Testis (tissue), 3 donors: ENCODE measurements around the gene CD59. TPM values are rescaled to one million over a fixed set of nuclear protein-coding genes. Genes with fewer than 3 reads are reported as not detected.

Experiments used
- DNase-seq: peaks from one replicate; pipeline ENCODE4 v3.0.0-alpha.2; 2019
- H3K27ac ChIP-seq, 2 donors: fragments of 200-600 bp; sonication (generic); one replicate each; pipeline ENCODE4 v1.5.1; 2019
- H3K27me3 ChIP-seq: fragments of 200-600 bp; sonication (generic); one replicate; pipeline ENCODE4 v1.5.1; 2019
- H3K36me3 ChIP-seq: fragments of 200-600 bp; sonication (generic); one replicate; pipeline ENCODE4 v1.5.1; 2017; ENCODE audit warnings: low read depth; ENCODE audit errors: missing control alignments
- H3K4me1 ChIP-seq: fragments of 200-600 bp; sonication (generic); one replicate; pipeline ENCODE4 v1.5.1; 2019
- H3K4me3 ChIP-seq, 2 donors: fragments of 200-600 bp; sonication (generic); one replicate each; pipeline ENCODE4 v1.5.1; 2017 to 2019
- H3K9me3 ChIP-seq: fragments of 200-600 bp; sonication (generic); one replicate; pipeline ENCODE4 v1.5.1; 2017
- POLR2A ChIP-seq: fragments of 450-650 bp; IDR thresholded peaks from one replicate; pipeline ENCODE4 v1.6.1; 2017; ENCODE audit warnings: antibody characterized with exemption, mild to moderate bottlenecking, moderate library complexity
- WGBS, 2 donors: methylation state at CpG; one replicate each; pipeline ENCODE4 v1.1.5; 2018; 5-methylcytosine and 5-hydroxymethylcytosine counted together
- intact Hi-C: fragments of 100-400 bp; cut with DNase I; formaldehyde crosslinking; loops from one replicate; pipeline ENCODE4 v1.15.1; 2023; ENCODE audit warnings: low total_unique reads
- polyA plus RNA-seq: library from polyadenylated mRNA; stranded (reverse); fragments of 350-450 nt; fragmentation: Illumina TruSeq; extraction: RNeasy Lipid Tissue Mini Kit (QIAGEN cat#74804); gene quantifications from one replicate; pipeline ENCODE4 v1.2.3, GENCODE V29; 2014; ENCODE audit warnings: low read depth, low replicate concordance; ENCODE audit not compliant: insufficient read depth
- total RNA-seq, 2 donors: library from RNA; depleted of rRNA; stranded (reverse); fragments of >200 nt; gene quantifications; one replicate each; pipeline ENCODE4 v1.2.3, GENCODE V29; 2016
- TF ChIP-seq, protein P1 (sequence below), 3 experiments: fragments of 450-650 bp in 2 of 3; fragments of 200-600 bp in 1 of 3; sonication (generic) in 1 of 3; IDR thresholded peaks; one replicate each; pipeline ENCODE4 v1.5.1; 2016 to 2019; ENCODE audit warnings: antibody characterized with exemption in 3 of 3, mild to moderate bottlenecking in 2 of 3, moderate library complexity in 1 of 3

CD59 gene
- total and polyA plus RNA-seq, 3 donors from 2014 or later = 157 to 343 (median 230) TPM

DNA sequence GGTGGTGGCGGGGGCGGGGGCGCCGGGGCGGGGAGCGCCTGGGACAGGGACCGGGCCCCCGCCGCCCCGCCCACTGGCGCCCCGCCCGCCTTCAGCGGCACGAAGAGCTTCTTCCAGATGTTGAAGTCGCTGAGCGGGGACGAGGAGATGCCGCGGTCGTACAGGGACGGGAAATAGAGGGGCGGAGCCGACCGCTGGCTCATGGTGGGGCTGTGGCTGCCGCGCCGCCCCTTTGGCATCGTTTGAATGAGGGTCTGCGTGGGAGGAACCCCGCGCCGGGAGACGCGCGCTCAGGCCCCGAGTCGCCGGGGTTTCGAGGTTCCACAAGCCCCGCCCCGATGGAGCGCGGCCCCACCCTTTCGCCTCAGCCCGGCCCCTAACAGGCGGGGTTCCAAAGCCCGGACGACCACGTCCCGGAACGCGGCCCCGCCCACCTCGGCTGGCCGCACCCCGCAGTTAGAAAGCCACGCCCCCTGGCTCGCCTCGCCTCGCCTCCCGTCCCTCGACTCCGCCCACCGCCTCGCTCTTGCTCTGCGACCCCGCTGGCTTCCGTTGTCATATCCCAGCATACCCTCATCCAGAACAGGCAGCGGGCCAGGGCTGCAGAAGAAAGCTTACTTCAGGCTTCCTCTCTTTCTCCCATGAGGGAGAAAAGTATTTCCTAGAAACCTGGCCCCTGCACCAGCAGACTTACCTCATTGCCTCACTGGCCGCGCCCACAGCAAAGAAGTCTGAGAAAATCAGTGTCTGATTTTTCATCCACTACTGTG is 35.5 kb downstream of the CD59 start, which contains the start of gene C11orf91:
TSS of gene C11orf91 (minus strand) at position 325 of the 770 bp plus-strand sequence. CDS start at position 239, 86 bp downstream.
- peak; percentile 97 for DNase-seq
- no peak for TF ChIP-seq POLR2A
- TF ChIP-seq, protein P1, sequence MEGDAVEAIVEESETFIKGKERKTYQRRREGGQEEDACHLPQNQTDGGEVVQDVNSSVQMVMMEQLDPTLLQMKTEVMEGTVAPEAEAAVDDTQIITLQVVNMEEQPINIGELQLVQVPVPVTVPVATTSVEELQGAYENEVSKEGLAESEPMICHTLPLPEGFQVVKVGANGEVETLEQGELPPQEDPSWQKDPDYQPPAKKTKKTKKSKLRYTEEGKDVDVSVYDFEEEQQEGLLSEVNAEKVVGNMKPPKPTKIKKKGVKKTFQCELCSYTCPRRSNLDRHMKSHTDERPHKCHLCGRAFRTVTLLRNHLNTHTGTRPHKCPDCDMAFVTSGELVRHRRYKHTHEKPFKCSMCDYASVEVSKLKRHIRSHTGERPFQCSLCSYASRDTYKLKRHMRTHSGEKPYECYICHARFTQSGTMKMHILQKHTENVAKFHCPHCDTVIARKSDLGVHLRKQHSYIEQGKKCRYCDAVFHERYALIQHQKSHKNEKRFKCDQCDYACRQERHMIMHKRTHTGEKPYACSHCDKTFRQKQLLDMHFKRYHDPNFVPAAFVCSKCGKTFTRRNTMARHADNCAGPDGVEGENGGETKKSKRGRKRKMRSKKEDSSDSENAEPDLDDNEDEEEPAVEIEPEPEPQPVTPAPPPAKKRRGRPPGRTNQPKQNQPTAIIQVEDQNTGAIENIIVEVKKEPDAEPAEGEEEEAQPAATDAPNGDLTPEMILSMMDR (IDR thresholded peaks at IDR 0.05) = no peak
- 0% methylated on average over 16 to 72 of the region's 72 CpGs for WGBS, 2 donors
- Histone ChIP-seq H3K36me3 (no peaks in the 10 kb centered on the region), H3K27me3 (no peaks in the 10 kb centered on the region), H3K4me1 (peaks cover 17% of the 10 kb centered on the region), H3K27ac (peak within 1 kb of the TSS; percentile 46 to 62), H3K4me3 (peak within 1 kb of the TSS; percentile 63 to 67), H3K9me3 (no peaks in the 10 kb centered on the region)
- intact Hi-C loops = no loop called here

DNA sequence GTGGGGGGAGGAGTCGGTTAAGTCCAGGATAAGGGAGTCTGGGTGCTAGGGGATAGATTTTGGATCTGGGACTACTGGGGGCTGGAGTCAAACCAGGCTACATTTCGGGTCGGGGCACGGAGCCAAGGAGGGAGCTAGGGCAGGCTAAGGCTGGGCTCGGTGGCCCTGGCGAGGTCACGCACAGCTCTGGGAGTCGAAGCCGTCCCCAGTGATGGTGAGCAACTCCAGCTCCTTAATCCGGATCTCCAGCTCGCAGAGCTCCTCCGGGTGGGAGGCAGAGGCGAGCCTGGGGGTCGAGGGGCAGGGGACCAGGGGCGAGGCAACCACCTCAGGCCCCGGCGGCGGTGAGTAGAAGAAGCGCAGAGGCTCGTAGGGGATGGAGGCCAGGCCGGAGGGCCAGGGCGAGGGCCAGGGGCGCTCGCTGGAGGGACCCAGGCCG is 36.1 kb downstream of the CD59 start:
- H3K4me3 ChIP-seq = peak overlapping the region; percentile 63 to 67
- intact Hi-C loops = no loop called here
- WGBS, 2 donors = 10 to 15% methylated on average over 4 to 25 of the region's 25 CpGs
- H3K9me3 ChIP-seq = no peaks in the 10 kb centered on the region
- H3K4me1 ChIP-seq = peaks cover 17% of the 10 kb centered on the region
- TF ChIP-seq, protein P1 (IDR thresholded peaks at IDR 0.05) = no peak
- no peak for TF ChIP-seq POLR2A
- DNase-seq = no peak
- H3K27me3 ChIP-seq = no peaks in the 10 kb centered on the region
- peak overlapping the region in 1 of 2 donors; percentile 46 for H3K27ac ChIP-seq
- H3K36me3 ChIP-seq = no peaks in the 10 kb centered on the region

GRCh38 chr11:33699515-33700062 is 36.6 kb downstream of the CD59 start:
- intact Hi-C loops = no loop called here
- no peaks in the 10 kb centered on the region for H3K36me3 ChIP-seq
- no peaks in the 10 kb centered on the region for H3K9me3 ChIP-seq
- H3K4me3 ChIP-seq = peak overlapping the region in 1 of 2 donors; percentile 67
- no peak overlapping the region for H3K27ac ChIP-seq
- DNase-seq = no peak
- TF ChIP-seq POLR2A = no peak
- H3K4me1 ChIP-seq = peaks cover 17% of the 10 kb centered on the region
- no peaks in the 10 kb centered on the region for H3K27me3 ChIP-seq
- WGBS, 2 donors = 23 to 34% methylated on average over 8 to 12 of the region's 12 CpGs

DNA sequence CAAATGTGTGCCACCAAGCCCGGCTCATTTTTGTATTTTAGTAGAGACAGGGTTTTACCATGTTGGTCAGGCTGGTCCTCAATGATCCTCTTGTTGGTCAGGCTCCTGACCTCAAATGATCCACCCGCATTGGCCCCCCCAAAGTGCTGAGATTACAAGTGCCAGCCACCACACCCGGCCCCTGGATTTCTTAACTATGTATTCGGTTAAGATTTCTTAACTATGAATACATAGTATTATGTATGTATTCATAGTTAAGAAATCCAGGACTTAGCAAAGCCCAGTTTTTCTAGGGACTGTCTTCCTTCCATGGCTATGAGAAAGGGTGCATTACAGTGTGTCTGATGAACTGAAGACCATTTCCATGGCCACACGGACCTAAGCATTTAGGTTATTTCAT is 37.3 kb downstream of the CD59 start:
- no peaks in the 10 kb centered on the region for H3K27me3 ChIP-seq
- H3K4me3 ChIP-seq = no peak overlapping the region
- H3K4me1 ChIP-seq = peaks cover 17% of the 10 kb centered on the region
- intact Hi-C loops = no loop called here
- H3K27ac ChIP-seq = no peak overlapping the region
- no peaks in the 10 kb centered on the region for H3K36me3 ChIP-seq
- no peak for DNase-seq
- no peaks in the 10 kb centered on the region for H3K9me3 ChIP-seq
- TF ChIP-seq, protein P1 (IDR thresholded peaks at IDR 0.05) = no peak
- no peak for TF ChIP-seq POLR2A
- 75 to 81% methylated on average over 5 of the region's 5 CpGs for WGBS, 2 donors

GRCh38 chr11:33697997-33698396 is 38.2 kb downstream of the CD59 start:
- TF ChIP-seq POLR2A = no peak
- TF ChIP-seq, protein P1 (IDR thresholded peaks at IDR 0.05) = no peak
- intact Hi-C loops = no loop called here
- no peak overlapping the region for H3K27ac ChIP-seq
- no peak for DNase-seq
- no peaks in the 10 kb centered on the region for H3K27me3 ChIP-seq
- no peak overlapping the region for H3K4me3 ChIP-seq
- 54 to 62% methylated on average over 3 of the region's 3 CpGs for WGBS, 2 donors
- H3K9me3 ChIP-seq = no peaks in the 10 kb centered on the region
- no peaks in the 10 kb centered on the region for H3K36me3 ChIP-seq
- peaks cover 17% of the 10 kb centered on the region for H3K4me1 ChIP-seq
